Frontal cortex (tissue), 4 donors: Measurements from ENCODE around the gene ZBTB7B. TPM values are rescaled to one million over a fixed set of nuclear protein-coding genes. Genes with fewer than 3 reads are reported as not detected.

Experiments used
- DNase-seq, 2 donors: peaks; one replicate each; pipeline ENCODE4 v3.0.0; 2012; ENCODE audit warnings: low spot score in 2 of 2
- FAIRE-seq: peaks from 2 replicates; lab custom pipeline; 2012; peaks lifted over from hg19 to GRCh38; lab: Jason Lieb, UNC
- total RNA-seq: library from RNA; depleted of rRNA; stranded (reverse); fragments of >200 nt; gene quantifications from one replicate; pipeline ENCODE4 v1.2.3, GENCODE V29; 2014
- donor health status: control.
- donor health status: control.
- donor health status: control.

The ZBTB7B gene
- total RNA-seq, 1 donor from 2014 or later, result 0.82 TPM

- FAIRE-seq (no peak), DNase-seq (no peak)
These were observed 47.3 kb downstream of the ZBTB7B start for GRCh38 chr1:155049651-155050559.

- DNase-seq (peak; percentile 98 to 99), FAIRE-seq (no peak)
These were observed 48.1 kb downstream of the ZBTB7B start, which contains the start of gene ADAM15 for GRCh38 chr1:155050560-155051341. ADAM15 (plus strand) TSS chr1:155051316; CDS start chr1:155051387, 71 bp downstream.

- peak; percentile 35 to 52 for DNase-seq
- FAIRE-seq, result no peak
These were observed 48.8 kb downstream of the ZBTB7B start for GRCh38 chr1:155051342-155051776.

GRCh38 chr1:155051777-155052398, 49.3 kb downstream of the ZBTB7B start:
- FAIRE-seq (no peak), DNase-seq (peak; percentile 64 to 68)

GRCh38 chr1:155052439-155053395, 50.1 kb downstream of the ZBTB7B start:
- DNase-seq (peak in 1 of 2 donors; percentile 37), FAIRE-seq (no peak)

GRCh38 chr1:155053531-155054105, 51.0 kb downstream of the ZBTB7B start:
- FAIRE-seq (no peak), DNase-seq (no peak)

GRCh38 chr1:155057104-155057503, 54.5 kb downstream of the ZBTB7B start:
- FAIRE-seq (no peak), DNase-seq (no peak)

- FAIRE-seq (no peak), DNase-seq (no peak)
These were observed 55.2 kb downstream of the ZBTB7B start for GRCh38 chr1:155057788-155058211.

GRCh38 chr1:155060736-155061135, 58.1 kb downstream of the ZBTB7B start:
- DNase-seq (no peak), FAIRE-seq (no peak)

- FAIRE-seq (no peak), DNase-seq (peak; percentile 86 to 89)
These were observed 59.0 kb downstream of the ZBTB7B start for GRCh38 chr1:155061381-155062150.

- no peak for DNase-seq
- FAIRE-seq, result no peak
These were observed 59.6 kb downstream of the ZBTB7B start for GRCh38 chr1:155062151-155062686.

GRCh38 chr1:155062702-155063411, 60.3 kb downstream of the ZBTB7B start:
- no peak for FAIRE-seq

GRCh38 chr1:155063550-155064110, 61.0 kb downstream of the ZBTB7B start, which contains the start of gene EFNA4:
EFNA4 (plus strand) TSS chr1:155063740; CDS start chr1:155063824, 84 bp downstream.
- no peak for FAIRE-seq
- DNase-seq, result peak; percentile 83 to 86

More at GRCh38 chr1:155062702-155063411, 60.3 kb downstream of the ZBTB7B start:
- DNase-seq, result no peak

GRCh38 chr1:155064111-155064831, 61.7 kb downstream of the ZBTB7B start:
- FAIRE-seq (no peak), DNase-seq (no peak)

GRCh38 chr1:155064832-155065429, 62.3 kb downstream of the ZBTB7B start:
- FAIRE-seq (no peak), DNase-seq (no peak)
